Thymus (tissue), 11 donors: ENCODE results near the gene IL20RA. TPM values are rescaled to one million over a fixed set of nuclear protein-coding genes. Genes with fewer than 3 reads are reported as not detected.

Experiments
- DNase-seq, 9 donors: peaks; one replicate each; pipeline ENCODE4 v3.0.0-alpha.2; 2013; ENCODE audit warnings: low spot score in 9 of 9, low read depth in 6 of 9, missing footprints in 1 of 9
- H3K27ac ChIP-seq, 2 donors: one replicate each; pipeline ENCODE4 v1.5.1; 2013; ENCODE audit warnings: control low read depth in 1 of 2, low read depth in 1 of 2, low read length in 1 of 2, mild to moderate bottlenecking in 1 of 2, moderate library complexity in 1 of 2
- H3K27me3 ChIP-seq, 2 donors: one replicate each; pipeline ENCODE4 v1.5.1; 2013; ENCODE audit warnings: low read length in 1 of 2; ENCODE audit not compliant: control insufficient read depth in 2 of 2, insufficient read depth in 1 of 2
- H3K36me3 ChIP-seq, 2 donors: one replicate each; pipeline ENCODE4 v1.5.1; 2013; ENCODE audit warnings: low read length in 1 of 2, mild to moderate bottlenecking in 1 of 2, moderate library complexity in 1 of 2; ENCODE audit not compliant: control insufficient read depth in 2 of 2, insufficient read depth in 2 of 2
- H3K4me1 ChIP-seq, 2 donors: one replicate each; pipeline ENCODE4 v1.5.1; 2013; ENCODE audit warnings: low read length in 2 of 2; ENCODE audit not compliant: control insufficient read depth in 2 of 2, insufficient read depth in 2 of 2
- H3K4me3 ChIP-seq, 2 donors: one replicate each; pipeline ENCODE4 v1.5.1; 2013; ENCODE audit warnings: low read length in 2 of 2, control low read depth in 1 of 2, mild to moderate bottlenecking in 1 of 2
- H3K9me3 ChIP-seq, 2 donors: one replicate each; pipeline ENCODE4 v1.5.1; 2013; ENCODE audit warnings: low read length in 1 of 2, mild to moderate bottlenecking in 1 of 2; ENCODE audit not compliant: control insufficient read depth in 2 of 2, insufficient read depth in 1 of 2
- WGBS: extraction: QIAGEN DNeasy Blood & Tissue Kit; methylation state at CpG from one replicate; pipeline ENCODE4 v1.1.7; 2013; 5-methylcytosine and 5-hydroxymethylcytosine counted together
- polyA plus RNA-seq: library from polyadenylated mRNA; stranded (reverse); fragments of 200-250 nt; gene quantifications from one replicate; pipeline ENCODE4 v1.2.3, GENCODE V29; 2013
- total RNA-seq: library from RNA; stranded (reverse); fragments of 120-200 nt; gene quantifications from one replicate; pipeline ENCODE4 v1.2.4, GENCODE V29; 2013
- donor health status: healthy.

Gene IL20RA
- total and polyA plus RNA-seq, 2 donors, result 2.6 to 3.4 TPM

GRCh38 chr6:137016356-137016755 is 28.4 kb downstream of the IL20RA start:
- H3K27ac ChIP-seq, result no peak overlapping the region
- no peak for DNase-seq
- no peaks in the 10 kb centered on the region for H3K4me1 ChIP-seq
- no peak overlapping the region for H3K4me3 ChIP-seq
- H3K27me3 ChIP-seq, result peaks cover 0 to 14% of the 10 kb centered on the region in 2 donors
- 79% methylated on average over 2 of the region's 2 CpGs for WGBS
- no peaks in the 10 kb centered on the region for H3K9me3 ChIP-seq
- no peaks in the 10 kb centered on the region for H3K36me3 ChIP-seq

- Histone ChIP-seq H3K4me3 (no peak overlapping the region), H3K27me3 (peaks cover 0 to 14% of the 10 kb centered on the region in 2 donors), H3K27ac (no peak overlapping the region), H3K36me3 (no peaks in the 10 kb centered on the region), H3K4me1 (no peaks in the 10 kb centered on the region), H3K9me3 (no peaks in the 10 kb centered on the region)
- DNase-seq, result no peak
- WGBS, result 69% methylated on average over 4 of the region's 4 CpGs
These were observed 28.8 kb downstream of the IL20RA start for GRCh38 chr6:137015943-137016342.

DNA sequence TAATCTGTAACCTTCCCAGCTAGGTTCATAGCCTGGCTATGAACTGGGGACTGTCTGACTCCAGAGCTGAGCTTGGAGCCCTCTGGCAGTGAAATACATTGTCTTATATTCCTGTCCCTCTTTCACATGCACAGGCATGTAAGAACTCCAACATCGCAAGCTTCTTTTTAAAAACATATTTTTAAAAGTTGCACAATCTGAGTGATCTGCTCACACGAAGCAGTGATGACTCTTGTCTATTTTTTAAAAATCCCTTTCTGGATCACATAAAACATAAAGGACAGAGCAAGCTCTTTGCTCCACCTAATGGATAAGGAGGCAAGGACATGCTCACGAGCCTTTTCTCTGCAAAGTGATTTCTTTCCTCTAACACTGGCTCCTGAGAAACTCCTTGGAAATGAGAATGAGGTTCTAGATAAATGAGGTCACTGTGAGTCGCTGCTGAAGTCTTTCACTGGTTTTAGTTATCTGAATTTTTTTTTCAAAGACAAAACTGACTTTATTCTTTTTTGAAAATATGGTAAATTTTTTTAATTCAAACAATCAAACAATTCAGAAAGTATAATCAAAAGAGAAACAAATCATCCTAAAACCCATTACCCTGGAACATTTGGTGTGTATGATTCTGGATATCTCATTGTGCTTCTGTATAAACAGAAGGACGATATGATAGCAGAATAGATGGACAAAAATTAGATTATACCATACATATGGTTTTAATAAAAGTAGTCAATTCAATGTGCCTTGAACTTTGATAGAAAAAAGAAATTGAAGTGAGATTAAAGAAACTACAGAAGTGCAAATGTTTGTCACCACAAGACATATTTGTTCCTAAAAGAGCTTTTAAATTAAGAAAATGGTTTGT is 30.8 kb downstream of the IL20RA start:
- no peak overlapping the region for H3K4me3 ChIP-seq
- peak in 1 of 9 donors; percentile 7 for DNase-seq
- H3K36me3 ChIP-seq, result no peaks in the 10 kb centered on the region
- H3K27ac ChIP-seq, result no peak overlapping the region
- H3K9me3 ChIP-seq, result no peaks in the 10 kb centered on the region
- no peaks in the 10 kb centered on the region for H3K4me1 ChIP-seq
- WGBS, result 46% methylated on average over 5 of the region's 5 CpGs
- peaks cover 0 to 14% of the 10 kb centered on the region in 2 donors for H3K27me3 ChIP-seq

DNA sequence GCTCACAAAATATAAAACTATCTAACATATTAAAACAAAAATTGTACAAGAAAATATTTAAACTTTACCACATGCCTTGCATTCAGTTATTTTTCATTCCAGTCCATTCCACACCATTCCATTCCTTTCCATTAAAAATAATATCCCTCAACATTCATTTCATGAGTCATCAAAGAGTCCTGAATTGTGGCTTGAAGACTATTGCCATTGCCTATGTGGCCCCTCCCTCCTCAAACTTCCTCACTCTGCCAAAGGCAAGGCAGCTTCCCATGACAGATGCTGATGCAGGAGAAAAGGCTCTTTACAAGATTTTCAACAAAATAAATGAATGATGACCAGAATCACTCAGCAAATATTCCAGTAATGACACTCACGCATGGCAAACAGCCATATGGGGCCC is 31.7 kb downstream of the IL20RA start:
- H3K36me3 ChIP-seq, result no peaks in the 10 kb centered on the region
- no peak for DNase-seq
- H3K27ac ChIP-seq, result no peak overlapping the region
- peaks cover 0 to 14% of the 10 kb centered on the region in 2 donors for H3K27me3 ChIP-seq
- H3K4me3 ChIP-seq, result no peak overlapping the region
- H3K4me1 ChIP-seq, result no peaks in the 10 kb centered on the region
- H3K9me3 ChIP-seq, result no peaks in the 10 kb centered on the region
- 93% methylated on average over 1 of the region's 1 CpG for WGBS

GRCh38 chr6:137011406-137011805 is 33.4 kb downstream of the IL20RA start:
- no peaks in the 10 kb centered on the region for H3K36me3 ChIP-seq
- peaks cover 0 to 11% of the 10 kb centered on the region in 2 donors for H3K27me3 ChIP-seq
- H3K4me1 ChIP-seq, result no peaks in the 10 kb centered on the region
- no peaks in the 10 kb centered on the region for H3K9me3 ChIP-seq
- 91% methylated on average over 2 of the region's 2 CpGs for WGBS
- H3K27ac ChIP-seq, result no peak overlapping the region
- H3K4me3 ChIP-seq, result no peak overlapping the region
- DNase-seq, result no peak

DNA sequence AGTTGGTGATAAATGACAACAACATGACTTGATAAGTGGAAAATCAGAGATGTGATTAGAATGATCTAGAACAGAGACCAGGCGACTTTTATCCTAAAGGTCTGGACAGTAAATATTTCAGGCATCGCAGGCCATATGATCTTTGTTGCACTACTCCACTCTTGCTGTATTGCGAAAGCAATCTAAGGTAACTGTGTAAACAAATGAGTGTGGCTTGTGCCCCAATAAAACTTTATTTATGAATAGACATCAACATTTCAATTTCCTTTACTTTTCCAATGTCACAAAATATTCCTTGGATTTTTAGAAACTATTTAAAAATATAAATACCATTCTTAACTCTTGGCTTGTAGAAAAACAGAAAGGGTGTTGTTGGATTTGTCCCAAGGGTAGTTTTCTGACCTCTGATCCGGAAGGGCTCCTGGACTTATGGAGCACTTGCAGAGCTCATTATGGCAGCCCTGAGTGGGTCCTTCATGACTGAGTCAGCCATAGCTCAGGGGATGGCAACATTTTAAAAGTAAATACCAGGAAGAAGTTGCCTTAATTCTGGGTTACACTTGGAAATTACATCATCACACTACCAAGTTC is 34.5 kb downstream of the IL20RA start:
- DNase-seq, result no peak
- WGBS, result 97% methylated on average over 4 of the region's 4 CpGs

GRCh38 chr6:137008204-137008603 is 36.6 kb downstream of the IL20RA start:
- H3K27ac ChIP-seq, result no peak overlapping the region
- 91% methylated on average over 9 of the region's 9 CpGs for WGBS
- no peak for DNase-seq

More for the DNA sequence above, 34.5 kb downstream of the IL20RA start:
- H3K36me3 ChIP-seq, result no peaks in the 10 kb centered on the region
- H3K27me3 ChIP-seq, result peaks cover 0 to 5% of the 10 kb centered on the region in 2 donors
- H3K9me3 ChIP-seq, result no peaks in the 10 kb centered on the region
- H3K4me1 ChIP-seq, result no peaks in the 10 kb centered on the region
- H3K27ac ChIP-seq, result no peak overlapping the region
- H3K4me3 ChIP-seq, result no peak overlapping the region

GRCh38 chr6:137006056-137006455 is 38.7 kb downstream of the IL20RA start:
- Histone ChIP-seq H3K4me1 (no peaks in the 10 kb centered on the region), H3K27me3 (peaks cover 0 to 18% of the 10 kb centered on the region in 2 donors), H3K4me3 (no peak overlapping the region), H3K27ac (no peak overlapping the region), H3K9me3 (no peaks in the 10 kb centered on the region), H3K36me3 (no peaks in the 10 kb centered on the region)
- 96% methylated on average over 9 of the region's 9 CpGs for WGBS
- DNase-seq, result no peak

More at GRCh38 chr6:137008204-137008603, 36.6 kb downstream of the IL20RA start:
- Histone ChIP-seq H3K4me3 (no peak overlapping the region), H3K27me3 (peaks cover 0 to 8% of the 10 kb centered on the region in 2 donors), H3K36me3 (no peaks in the 10 kb centered on the region), H3K9me3 (no peaks in the 10 kb centered on the region), H3K4me1 (no peaks in the 10 kb centered on the region)

GRCh38 chr6:137005073-137005472 is 39.7 kb downstream of the IL20RA start:
- Histone ChIP-seq H3K9me3 (no peaks in the 10 kb centered on the region), H3K36me3 (no peaks in the 10 kb centered on the region), H3K4me1 (no peaks in the 10 kb centered on the region), H3K4me3 (no peak overlapping the region), H3K27ac (no peak overlapping the region), H3K27me3 (peaks cover 0 to 18% of the 10 kb centered on the region in 2 donors)
- no peak for DNase-seq
- WGBS, result 95% methylated on average over 6 of the region's 6 CpGs
